Thyroid gland (tissue), 4 donors: ENCODE measurements around the gene FAM229A.

ENCODE experiments used
- POLR2A ChIP-seq, 2 donors: fragments of 450-650 bp; IDR thresholded peaks; one replicate each; pipeline ENCODE4 v1.6.1; 2017; ENCODE audit warnings: antibody characterized with exemption in 2 of 2, mild to moderate bottlenecking in 2 of 2, moderate library complexity in 1 of 2
- TF ChIP-seq, protein P1 (sequence below), 6 experiments: fragments of 200-600 bp in 3 of 6; fragments of 450-650 bp in 3 of 6; sonication (generic) in 3 of 6; IDR thresholded peaks; one replicate each; pipeline ENCODE4 v1.5.1; 2016 to 2019; ENCODE audit warnings: antibody characterized with exemption in 6 of 6, mild to moderate bottlenecking in 2 of 6, inconsistent platforms in 1 of 6, moderate library complexity in 1 of 6

DNA sequence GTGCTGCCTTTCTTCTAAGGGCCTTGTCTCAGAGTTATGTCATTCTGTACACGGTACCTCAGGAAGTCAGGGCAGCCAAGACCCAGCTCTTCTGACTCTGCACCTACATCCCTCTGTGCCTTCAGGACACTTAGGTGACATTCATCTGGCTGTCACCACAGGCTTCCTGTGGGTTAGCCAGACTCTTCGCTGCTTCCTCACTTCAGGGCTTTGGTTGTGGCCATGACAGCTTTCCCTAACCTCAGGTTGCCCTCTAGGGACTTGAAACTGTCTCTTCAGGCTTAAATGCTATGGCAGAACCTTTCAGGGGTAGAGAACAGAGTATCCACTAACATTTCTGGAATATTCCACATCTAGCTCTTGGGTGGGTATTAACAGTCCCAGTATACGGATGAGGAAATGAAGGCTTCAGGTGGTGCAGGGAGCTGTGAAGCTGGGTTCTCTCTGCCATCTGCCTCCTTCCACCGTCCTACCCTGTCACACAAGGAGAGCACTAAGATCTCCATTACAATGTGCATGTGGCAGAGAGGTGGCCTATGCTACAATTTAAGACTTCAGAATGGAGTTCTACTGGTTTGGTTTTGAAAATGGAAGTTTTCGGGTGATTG lies 10.0 kb upstream of the FAM229A start:
- TF ChIP-seq, protein P1, sequence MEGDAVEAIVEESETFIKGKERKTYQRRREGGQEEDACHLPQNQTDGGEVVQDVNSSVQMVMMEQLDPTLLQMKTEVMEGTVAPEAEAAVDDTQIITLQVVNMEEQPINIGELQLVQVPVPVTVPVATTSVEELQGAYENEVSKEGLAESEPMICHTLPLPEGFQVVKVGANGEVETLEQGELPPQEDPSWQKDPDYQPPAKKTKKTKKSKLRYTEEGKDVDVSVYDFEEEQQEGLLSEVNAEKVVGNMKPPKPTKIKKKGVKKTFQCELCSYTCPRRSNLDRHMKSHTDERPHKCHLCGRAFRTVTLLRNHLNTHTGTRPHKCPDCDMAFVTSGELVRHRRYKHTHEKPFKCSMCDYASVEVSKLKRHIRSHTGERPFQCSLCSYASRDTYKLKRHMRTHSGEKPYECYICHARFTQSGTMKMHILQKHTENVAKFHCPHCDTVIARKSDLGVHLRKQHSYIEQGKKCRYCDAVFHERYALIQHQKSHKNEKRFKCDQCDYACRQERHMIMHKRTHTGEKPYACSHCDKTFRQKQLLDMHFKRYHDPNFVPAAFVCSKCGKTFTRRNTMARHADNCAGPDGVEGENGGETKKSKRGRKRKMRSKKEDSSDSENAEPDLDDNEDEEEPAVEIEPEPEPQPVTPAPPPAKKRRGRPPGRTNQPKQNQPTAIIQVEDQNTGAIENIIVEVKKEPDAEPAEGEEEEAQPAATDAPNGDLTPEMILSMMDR (IDR thresholded peaks at IDR 0.05): no peak
- no peak for TF ChIP-seq POLR2A (IDR thresholded peaks at IDR 0.05)
